Measurements from ENCODE around the gene CRIP2.

The CRIP2 gene

GRCh38 chr14:105474483-105475268 lies at the start of gene CRIP2:
Gene CRIP2 (plus strand): TSS chr14:105474821. CDS start chr14:105474863, 42 bp downstream.
- DNase-seq (ENCODE audit: low read depth): no peak

GRCh38 chr14:105424861-105425260 lies 49.8 kb upstream of the CRIP2 start:
- no peak for DNase-seq (ENCODE audit: low read depth)

GRCh38 chr14:105425823-105426247 lies 48.8 kb upstream of the CRIP2 start:
- DNase-seq (ENCODE audit: low read depth): no peak

DNA sequence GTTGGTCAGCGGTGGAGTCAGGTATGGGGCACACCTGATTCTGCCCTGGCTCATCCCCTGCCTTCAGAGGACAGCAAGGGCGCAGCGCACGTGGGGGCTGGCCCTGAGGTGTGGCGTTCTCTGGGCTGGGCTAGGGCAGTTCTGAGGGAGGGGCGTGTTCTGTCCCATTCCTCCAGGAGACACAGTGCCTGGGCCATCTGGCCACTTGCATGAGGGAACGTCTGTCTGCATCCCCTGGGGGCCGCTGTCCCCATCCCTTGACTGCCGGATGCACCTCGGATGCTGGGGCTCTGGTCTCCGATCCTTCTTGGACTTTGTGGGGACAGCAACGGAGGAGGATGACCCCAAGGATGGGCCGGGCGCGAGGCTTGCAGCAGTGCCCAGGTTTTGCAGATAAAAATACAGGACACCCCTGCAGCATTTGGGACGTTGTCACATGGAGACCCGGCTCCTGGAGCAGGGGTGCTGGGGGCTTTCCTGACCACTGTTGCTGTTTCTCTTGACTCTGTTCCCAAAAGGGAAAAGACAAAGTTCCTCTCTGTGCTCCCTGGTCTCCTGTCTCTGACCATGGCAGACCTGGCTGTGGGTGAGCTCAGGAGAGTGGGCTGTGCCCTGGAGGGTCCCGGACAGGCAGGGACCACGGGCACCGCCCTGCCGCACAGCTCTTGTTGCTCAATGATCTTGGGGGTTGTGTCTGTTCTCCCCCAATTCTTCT lies 48.0 kb upstream of the CRIP2 start:
- DNase-seq (ENCODE audit: low read depth): no peak

GRCh38 chr14:105427412-105427811 lies 47.2 kb upstream of the CRIP2 start:
- no peak for DNase-seq (ENCODE audit: low read depth)

- DNase-seq (ENCODE audit: low read depth): no peak
These were observed 46.6 kb upstream of the CRIP2 start for GRCh38 chr14:105427936-105428485.

DNA sequence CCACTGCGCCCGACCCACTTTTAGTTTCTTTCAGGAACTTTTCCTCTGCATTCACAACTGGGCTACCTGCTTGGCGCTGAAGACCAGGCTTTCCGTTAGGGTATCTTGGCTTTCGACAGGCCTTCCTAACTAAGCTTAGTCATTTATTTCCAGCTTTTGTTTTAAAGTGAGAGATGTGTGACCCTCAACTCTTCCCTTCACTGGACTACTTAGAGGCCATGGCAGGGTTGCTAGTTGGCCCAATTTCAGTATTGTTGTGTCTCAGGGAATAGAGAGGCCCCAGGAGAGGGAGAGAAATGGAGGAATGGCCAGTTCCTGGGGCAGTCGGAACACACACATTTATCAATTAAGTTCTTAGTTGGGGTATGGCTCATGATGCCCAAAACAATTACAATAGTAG lies 44.6 kb upstream of the CRIP2 start:
- DNase-seq (ENCODE audit: low read depth): no peak

DNA sequence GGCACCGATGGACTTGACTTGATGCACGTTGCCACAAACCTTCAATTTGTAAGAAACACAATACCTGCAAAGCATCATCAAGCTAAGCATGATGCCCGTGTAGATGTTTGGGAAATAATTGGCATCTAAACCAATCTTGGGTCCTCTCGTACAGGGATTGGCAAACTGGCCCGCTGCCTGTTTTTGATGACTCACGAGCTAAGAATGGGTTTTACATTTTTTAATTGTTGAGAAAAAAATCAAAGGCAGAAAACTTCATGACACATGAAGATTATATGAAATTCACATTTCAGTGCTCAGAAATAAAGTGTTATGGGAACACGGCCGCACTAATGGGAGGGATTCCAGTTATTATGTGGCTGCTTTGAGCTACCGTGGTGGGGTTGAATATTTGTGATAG lies 44.1 kb upstream of the CRIP2 start:
- no peak for DNase-seq (ENCODE audit: low read depth)

GRCh38 chr14:105431256-105431655 lies 43.4 kb upstream of the CRIP2 start:
- DNase-seq (ENCODE audit: low read depth): no peak

- DNase-seq (ENCODE audit: low read depth): no peak
These were observed 42.0 kb upstream of the CRIP2 start for GRCh38 chr14:105432657-105433056.

DNA sequence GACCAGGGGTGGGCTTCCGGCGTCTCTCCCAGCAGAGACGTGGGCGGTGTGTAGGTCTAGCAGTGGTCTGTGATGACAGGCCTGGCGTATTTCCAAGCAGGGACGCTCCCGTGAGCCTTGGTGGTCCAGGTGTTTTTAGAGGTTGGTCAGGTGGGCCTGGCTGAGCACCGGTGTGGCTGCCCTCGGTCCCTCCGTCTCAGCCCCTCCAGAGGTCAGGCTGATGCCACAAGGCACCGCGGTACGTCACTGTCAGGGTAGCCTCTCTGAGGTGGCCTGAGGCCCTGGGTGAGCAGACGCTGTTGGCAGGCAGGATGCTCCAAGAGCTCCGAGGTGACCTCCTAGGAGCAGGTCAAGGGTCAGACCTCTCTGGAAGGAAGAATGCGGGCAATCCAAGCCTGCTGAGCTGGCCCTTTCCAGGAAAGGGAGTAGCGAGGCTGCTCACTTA lies 41.4 kb upstream of the CRIP2 start:
- DNase-seq (ENCODE audit: low read depth): no peak

GRCh38 chr14:105436402-105436801 lies 38.2 kb upstream of the CRIP2 start:
- no peak for DNase-seq (ENCODE audit: low read depth)

DNA sequence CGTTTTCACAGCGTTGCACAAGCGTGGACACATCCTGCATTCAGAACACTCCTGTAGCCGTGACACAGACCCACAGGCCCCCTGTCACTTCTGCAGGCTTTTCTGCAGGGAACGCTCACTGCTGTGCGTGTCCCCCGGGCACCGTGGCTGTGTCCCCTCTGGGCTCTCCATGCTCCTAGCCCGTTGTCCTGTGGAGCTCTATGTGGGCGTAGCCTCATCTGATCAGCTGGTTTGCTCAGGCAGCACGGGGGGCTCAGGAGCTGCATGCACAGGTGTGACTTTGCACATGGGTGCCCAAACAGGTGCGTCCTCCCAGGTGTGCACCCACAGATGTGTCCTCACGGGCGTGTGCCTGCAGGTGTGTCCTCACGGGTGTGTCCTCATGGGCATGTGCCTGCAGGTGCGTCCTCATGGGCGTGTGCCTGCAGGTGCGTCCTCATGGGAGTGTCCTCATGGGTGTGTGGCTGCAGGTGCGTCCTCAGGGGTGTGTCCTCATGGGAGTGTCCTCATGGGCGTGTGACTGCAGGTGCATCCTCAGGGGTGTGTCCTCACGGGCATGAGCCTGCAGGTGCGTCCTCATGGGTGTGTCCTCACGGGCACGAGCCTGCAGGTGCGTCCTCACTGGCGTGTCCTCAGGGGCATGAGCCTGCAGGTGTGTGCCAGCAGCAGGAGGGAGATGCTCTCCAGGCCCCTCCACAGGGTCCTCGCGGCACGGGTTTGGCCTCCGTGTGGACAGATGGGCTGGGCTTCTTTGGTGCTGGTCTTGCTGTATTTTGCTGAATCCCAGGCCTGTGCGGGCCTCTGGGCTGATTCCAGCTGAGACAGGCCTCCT lies 37.5 kb upstream of the CRIP2 start:
- DNase-seq (ENCODE audit: low read depth): no peak

GRCh38 chr14:105437723-105438500 lies 36.7 kb upstream of the CRIP2 start:
- no peak for DNase-seq (ENCODE audit: low read depth)

DNA sequence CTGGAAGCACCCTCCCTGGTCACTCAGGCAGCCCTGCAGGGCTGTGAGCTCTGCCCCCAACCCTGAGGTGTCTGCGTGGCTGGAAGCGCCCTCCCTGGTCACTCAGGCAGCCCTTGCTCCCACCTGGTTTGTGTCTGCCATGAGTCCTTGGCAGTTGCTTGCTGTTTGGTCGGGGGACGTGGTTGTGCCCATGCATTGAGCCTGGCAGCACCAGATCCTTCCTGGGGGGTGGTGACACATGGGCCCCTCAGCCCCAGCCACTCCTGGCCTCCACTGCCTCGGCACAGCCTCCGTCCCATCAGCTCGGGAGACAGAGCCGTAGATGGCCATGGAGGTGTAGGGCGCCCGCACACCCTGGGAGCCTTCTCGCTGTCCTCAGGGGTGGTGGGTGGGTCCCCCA lies 35.4 kb upstream of the CRIP2 start:
- no peak for DNase-seq (ENCODE audit: low read depth)

DNA sequence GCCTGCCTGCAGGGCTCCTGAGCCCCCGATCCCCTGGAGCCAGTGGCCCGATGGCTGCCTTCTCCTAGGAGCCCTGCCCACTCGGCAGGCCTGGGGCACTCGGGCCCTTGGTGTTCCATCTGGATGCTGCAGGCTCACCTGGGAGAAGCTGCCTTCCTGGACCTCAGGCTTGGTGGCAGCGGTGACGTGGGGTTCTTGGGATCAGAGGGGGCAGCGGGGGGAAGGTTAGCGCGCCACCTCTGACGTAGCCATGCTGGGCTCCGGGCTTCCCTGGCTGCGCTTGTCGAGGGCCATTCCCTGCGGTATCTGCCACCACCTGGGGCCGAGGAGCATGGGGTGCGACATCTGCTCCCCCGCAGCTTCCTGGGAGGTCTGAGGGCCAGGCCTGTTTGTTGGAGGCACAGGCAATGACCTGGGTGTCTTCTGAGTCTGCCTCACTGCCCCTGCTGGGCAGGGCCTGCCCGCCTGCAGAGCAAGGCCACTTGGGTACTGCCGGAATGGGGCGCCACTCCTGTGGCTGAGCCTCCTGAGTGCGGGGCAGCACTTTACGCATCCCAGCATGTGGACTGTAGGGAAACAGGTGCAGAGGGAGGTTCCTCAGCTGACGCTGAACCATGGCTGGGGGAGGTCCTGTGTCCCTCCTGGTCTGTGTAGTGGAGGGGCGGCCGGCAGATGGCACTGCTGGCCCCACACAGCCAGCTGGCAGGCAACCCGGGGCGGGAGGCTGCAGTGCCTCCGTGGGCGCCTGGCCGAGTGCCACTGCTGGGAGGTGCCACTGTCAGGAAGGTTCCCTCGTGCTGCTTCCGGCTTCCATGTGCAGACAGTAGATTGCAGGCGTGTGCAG lies 34.7 kb upstream of the CRIP2 start:
- no peak for DNase-seq (ENCODE audit: low read depth)

DNA sequence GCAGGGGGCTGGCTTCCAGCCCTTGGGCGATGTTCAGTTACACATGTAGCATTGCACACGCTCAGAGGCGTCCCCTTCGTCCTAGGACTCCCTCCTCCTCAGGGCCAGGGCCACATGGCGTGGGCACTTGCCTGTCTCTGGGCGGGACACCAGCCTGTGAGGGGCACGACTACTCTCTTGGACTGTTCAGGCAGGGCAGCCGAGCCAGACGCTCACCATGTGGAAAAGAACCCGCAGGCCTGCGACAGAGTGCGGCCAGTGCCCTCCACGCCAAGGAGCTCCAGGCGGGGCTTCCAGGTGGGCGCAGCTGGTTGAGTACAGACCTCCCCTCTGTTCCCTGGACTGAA lies 34.1 kb upstream of the CRIP2 start:
- DNase-seq (ENCODE audit: low read depth): no peak

DNA sequence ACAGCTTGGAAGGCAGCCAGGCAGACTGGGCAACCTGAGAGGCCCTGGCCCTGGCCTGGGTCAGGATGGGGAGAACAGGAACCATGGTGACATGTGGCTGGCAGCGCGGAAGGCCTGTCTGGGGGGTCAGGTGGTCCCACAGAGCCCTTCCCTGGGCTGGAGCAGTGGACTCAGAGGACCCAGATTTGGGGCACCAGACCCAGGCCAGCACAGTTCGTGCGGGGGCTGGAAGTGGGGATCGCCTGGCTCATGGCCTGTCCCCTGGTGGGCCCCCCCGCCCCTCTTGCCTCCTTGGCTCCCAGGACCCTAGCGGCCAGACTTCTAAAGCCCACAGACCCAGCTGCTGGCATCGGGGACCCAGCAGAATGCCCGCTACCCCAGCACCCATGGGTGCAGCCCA lies 33.6 kb upstream of the CRIP2 start:
- DNase-seq (ENCODE audit: low read depth): no peak

GRCh38 chr14:105442125-105442524 lies 32.5 kb upstream of the CRIP2 start:
- no peak for DNase-seq (ENCODE audit: low read depth)

DNA sequence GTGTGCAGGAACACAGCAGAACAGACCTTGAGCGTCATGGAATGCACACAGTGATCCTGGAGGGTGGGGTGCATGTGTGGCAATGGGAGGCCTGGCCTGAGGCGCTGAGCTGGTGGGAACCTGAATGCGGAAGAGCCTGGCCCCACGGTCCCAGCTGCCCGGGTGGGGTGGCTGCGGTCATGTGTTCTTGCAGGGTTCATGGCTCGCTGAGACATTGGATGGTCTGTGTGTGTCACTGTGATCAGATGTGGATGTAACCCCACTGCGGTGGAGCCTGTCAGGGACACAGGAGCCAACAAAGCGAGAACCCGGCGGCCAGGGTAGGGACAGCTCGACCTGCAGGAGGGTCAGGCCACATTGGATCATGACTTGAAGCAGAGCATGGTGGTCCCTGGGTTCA lies 31.8 kb upstream of the CRIP2 start:
- no peak for DNase-seq (ENCODE audit: low read depth)

DNA sequence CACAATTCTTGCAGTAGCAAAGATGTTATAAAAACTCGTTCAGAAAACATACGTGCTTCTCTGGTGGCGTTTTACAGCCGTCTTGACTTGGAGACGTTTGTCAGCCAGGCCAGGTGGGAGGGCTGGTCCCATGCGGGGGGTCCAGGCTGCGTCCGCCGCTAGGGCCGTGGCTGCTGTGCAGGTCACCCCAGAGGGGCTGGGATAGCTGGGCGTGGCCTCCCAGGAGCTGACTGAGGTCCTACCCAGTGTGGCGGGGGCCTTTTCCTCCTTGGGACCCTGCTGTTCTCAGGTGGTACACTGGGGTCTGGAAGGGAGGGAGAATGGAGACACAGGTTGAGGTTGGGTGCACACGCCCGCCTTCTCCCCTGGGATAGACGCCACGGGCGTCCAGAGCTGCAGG lies 29.8 kb upstream of the CRIP2 start:
- no peak for DNase-seq (ENCODE audit: low read depth)
